ENCODE measurements around the gene DDX20. TPM values are rescaled to one million over a fixed set of nuclear protein-coding genes. Genes with fewer than 3 reads are reported as not detected.

DDX20 gene
- total RNA-seq, 4 donors from 2014 or later = 11.9 to 21.5 (median 16.2) TPM

- H3K4me3 ChIP-seq (ENCODE audit: low read depth, poor library complexity, severe bottlenecking) = no peak overlapping the region
- 92 to 96% methylated on average over 2 of the region's 2 CpGs for WGBS, 2 donors
- DNase-seq (ENCODE audit: low spot score in 2 of 2) = no peak
- TF ChIP-seq CTCF (IDR thresholded peaks at IDR 0.05) (no peak), POLR2A (IDR thresholded peaks at IDR 0.05) (no peak)
- intact Hi-C loops (cut with DNase I; ENCODE audit: low total_unique reads) = loop anchor here (10.0 kb wide), 1 partner anchor 47 kb away; no protein-coding TSS in a partner anchor
These were observed 38.3 kb upstream of the DDX20 start for GRCh38 chr1:111717450-111717849.

GRCh38 chr1:111719135-111719534, 36.6 kb upstream of the DDX20 start:
- TF ChIP-seq POLR2A (IDR thresholded peaks at IDR 0.05) (no peak), CTCF (IDR thresholded peaks at IDR 0.05) (no peak)
- DNase-seq (ENCODE audit: low spot score in 2 of 2) = no peak
- intact Hi-C loops (cut with DNase I; ENCODE audit: low total_unique reads) = loop anchor here (10.0 kb wide), 1 partner anchor 46 kb away; no protein-coding TSS in a partner anchor

GRCh38 chr1:111719674-111720132, 36.0 kb upstream of the DDX20 start:
- intact Hi-C loops (cut with DNase I; ENCODE audit: low total_unique reads) = loop anchor here (10.0 kb wide), 1 partner anchor 45 kb away; no protein-coding TSS in a partner anchor
- 46 to 52% methylated on average over 4 of the region's 4 CpGs for WGBS, 2 donors
- TF ChIP-seq CTCF (IDR thresholded peaks at IDR 0.05) (no peak), POLR2A (IDR thresholded peaks at IDR 0.05) (no peak)
- no peak overlapping the region for H3K4me3 ChIP-seq (ENCODE audit: low read depth, poor library complexity, severe bottlenecking)
- no peak for DNase-seq (ENCODE audit: low spot score in 2 of 2)

More at GRCh38 chr1:111719135-111719534, 36.6 kb upstream of the DDX20 start:
- H3K4me3 ChIP-seq (ENCODE audit: low read depth, poor library complexity, severe bottlenecking) = no peak overlapping the region
- WGBS, 2 donors = 95 to 100% methylated on average over 5 of the region's 5 CpGs

- 48 to 57% methylated on average over 7 of the region's 7 CpGs for WGBS, 2 donors
- TF ChIP-seq CTCF (IDR thresholded peaks at IDR 0.05) = no peak
- TF ChIP-seq POLR2A (IDR thresholded peaks at IDR 0.05) = no peak
- no peak overlapping the region for H3K4me3 ChIP-seq (ENCODE audit: low read depth, poor library complexity, severe bottlenecking)
- no peak for DNase-seq (ENCODE audit: low spot score in 2 of 2)
- intact Hi-C loops (cut with DNase I; ENCODE audit: low total_unique reads) = no loop called here
These were observed 35.3 kb upstream of the DDX20 start for GRCh38 chr1:111720274-111720976.

GRCh38 chr1:111720977-111721786, 34.5 kb upstream of the DDX20 start:
- H3K4me3 ChIP-seq (ENCODE audit: low read depth, poor library complexity, severe bottlenecking) = no peak overlapping the region
- 33 to 40% methylated on average over 10 of the region's 10 CpGs for WGBS, 2 donors
- TF ChIP-seq CTCF (IDR thresholded peaks at IDR 0.05) (no peak), POLR2A (IDR thresholded peaks at IDR 0.05) (no peak)
- intact Hi-C loops (cut with DNase I; ENCODE audit: low total_unique reads) = no loop called here
- no peak for DNase-seq (ENCODE audit: low spot score in 2 of 2)
